K562 (cell line): ENCODE measurements around the gene COX6B2. TPM values are rescaled to one million over a fixed set of nuclear protein-coding genes. Genes with fewer than 3 reads are reported as not detected.

ENCODE experiments used
- CHD4 ChIP-seq: fragments of 200-600 bp; sonication (generic); IDR thresholded peaks from 3 replicates; pipeline ENCODE4 v1.6.1; 2012; ENCODE audit warnings: low read depth, mild to moderate bottlenecking, mixed read lengths, low read length, inconsistent platforms; ENCODE audit not compliant: insufficient read depth, insufficient replicate concordance, poor library complexity, severe bottlenecking
- CTBP1 ChIP-seq: fragments of 450-650 bp; IDR thresholded peaks from 2 replicates; pipeline ENCODE4 v1.6.1; 2016; ENCODE audit warnings: borderline replicate concordance
- EGR1 ChIP-seq: fragments of 450-650 bp; conservative IDR thresholded peaks from 2 replicates; pipeline ENCODE4 v1.6.1; 2017; ENCODE audit warnings: mild to moderate bottlenecking
- ETV5 ChIP-seq: sonication (generic); formaldehyde crosslinking; IDR thresholded peaks from 2 replicates; pipeline ENCODE4 v1.4.0; 2020; ENCODE audit warnings: low read depth, mild to moderate bottlenecking, missing genetic modification reagents
- FOXK2 ChIP-seq, 2 experiments: fragments of 450-650 bp; IDR thresholded peaks in 1 of 2; conservative IDR thresholded peaks in 1 of 2; 2 replicates each; pipeline ENCODE4 v1.6.1; 2016; ENCODE audit warnings: low read depth in 2 of 2, mild to moderate bottlenecking in 1 of 2
- HEY1 ChIP-seq: fragments of 250-450 bp; sonication (Bioruptor Pico); IDR thresholded peaks from 2 replicates; pipeline ENCODE4 v1.5.0; 2020; ENCODE audit warnings: mild to moderate bottlenecking, moderate library complexity, borderline replicate concordance
- KLF13 ChIP-seq: fragments of 450-650 bp; IDR thresholded peaks from 2 replicates; pipeline ENCODE4 v1.6.1; 2016; ENCODE audit warnings: missing genetic modification characterization, low read depth, mild to moderate bottlenecking, missing compliant biosample characterization, moderate library complexity, borderline replicate concordance
- POLR2G ChIP-seq: fragments of 200-400 bp; formaldehyde crosslinking; IDR thresholded peaks from 2 replicates; pipeline ENCODE4 v1.6.1; 2017; ENCODE audit warnings: low read depth, mild to moderate bottlenecking, antibody characterized with exemption, low read length, moderate library complexity
- RFX1 ChIP-seq: fragments of 450-650 bp; IDR thresholded peaks from 2 replicates; pipeline ENCODE4 v1.6.1; 2016; ENCODE audit warnings: mild to moderate bottlenecking, moderate library complexity
- ZKSCAN8 ChIP-seq: fragments of 200-800 bp; sonication (Bioruptor generic); IDR thresholded peaks from 2 replicates; pipeline ENCODE4 v1.6.1; 2016; ENCODE audit warnings: missing genetic modification characterization, missing compliant biosample characterization
- ZNF274 ChIP-seq: IDR thresholded peaks from 2 replicates; pipeline ENCODE4 v1.6.1; 2011; ENCODE audit warnings: low read depth, mild to moderate bottlenecking, low read length, moderate library complexity, borderline replicate concordance
- ZNF311 ChIP-seq: fragments of 250-450 bp; sonication (Bioruptor Pico); IDR thresholded peaks from 2 replicates; pipeline ENCODE4 v1.4.0; 2020; ENCODE audit warnings: mild to moderate bottlenecking, moderate library complexity
- ZNF79 ChIP-seq: fragments of 250-450 bp; sonication (Bioruptor Pico); IDR thresholded peaks from 2 replicates; pipeline ENCODE4 v1.4.0; 2020; ENCODE audit warnings: low read depth, mild to moderate bottlenecking, moderate library complexity
- polyA plus RNA-seq, 8 experiments: library from polyadenylated mRNA; depleted of rRNA in 4 of 8; stranded (reverse) in 5 of 8; unstranded in 3 of 8; fragments of >200 nt; fragmentation: Nextera tagmentation in 2 of 8; fragmentation: Illumina TruSeq in 1 of 8; extraction: Ambion mirVana in 2 of 8; extraction: Trizol in 1 of 8; gene quantifications; 2 replicates each; pipeline versions ENCODE4 v1.2.1 to v1.2.3, GENCODE V29; 2011 to 2014; ENCODE audit warnings: inconsistent platforms in 1 of 8, missing spikeins in 1 of 8
- total RNA-seq, 7 experiments: library from RNA; depleted of rRNA in 6 of 7; stranded (reverse); fragments of >200 nt in 6 of 7; fragmentation: Illumina TruSeq in 2 of 7; extraction: Trizol in 2 of 7; gene quantifications; 2 replicates each; pipeline versions ENCODE4 v1.2.1 to v1.2.3, GENCODE V29; 2011 to 2021; ENCODE audit warnings: low replicate concordance in 1 of 7
- TF ChIP-seq, protein P1 (sequence below): fragments of 250-450 bp; sonication (Bioruptor Pico); IDR thresholded peaks from 2 replicates; pipeline ENCODE4 v1.8.0; 2021; ENCODE audit warnings: borderline replicate concordance, mild to moderate bottlenecking, moderate library complexity; ENCODE audit not compliant: poor library complexity, severe bottlenecking
- TF ChIP-seq, protein P2 (sequence below): sonication (generic); formaldehyde crosslinking; IDR thresholded peaks from 2 replicates; pipeline ENCODE4 v1.8.1; 2023; ENCODE audit warnings: mild to moderate bottlenecking, missing genetic modification reagents
- TF ChIP-seq, protein P3 (sequence below): fragments of 250-450 bp; sonication (Bioruptor Pico); IDR thresholded peaks from 2 replicates; pipeline ENCODE4 v1.8.0; 2022; ENCODE audit warnings: moderate library complexity, mild to moderate bottlenecking, inconsistent platforms

COX6B2 gene
- total and polyA plus RNA-seq, 9 of the 15 experiments (the other 6 are each of a cell fraction or from before 2014, with no cell fraction given), result 0.40 to 2.5 (median 0.83) TPM

DNA sequence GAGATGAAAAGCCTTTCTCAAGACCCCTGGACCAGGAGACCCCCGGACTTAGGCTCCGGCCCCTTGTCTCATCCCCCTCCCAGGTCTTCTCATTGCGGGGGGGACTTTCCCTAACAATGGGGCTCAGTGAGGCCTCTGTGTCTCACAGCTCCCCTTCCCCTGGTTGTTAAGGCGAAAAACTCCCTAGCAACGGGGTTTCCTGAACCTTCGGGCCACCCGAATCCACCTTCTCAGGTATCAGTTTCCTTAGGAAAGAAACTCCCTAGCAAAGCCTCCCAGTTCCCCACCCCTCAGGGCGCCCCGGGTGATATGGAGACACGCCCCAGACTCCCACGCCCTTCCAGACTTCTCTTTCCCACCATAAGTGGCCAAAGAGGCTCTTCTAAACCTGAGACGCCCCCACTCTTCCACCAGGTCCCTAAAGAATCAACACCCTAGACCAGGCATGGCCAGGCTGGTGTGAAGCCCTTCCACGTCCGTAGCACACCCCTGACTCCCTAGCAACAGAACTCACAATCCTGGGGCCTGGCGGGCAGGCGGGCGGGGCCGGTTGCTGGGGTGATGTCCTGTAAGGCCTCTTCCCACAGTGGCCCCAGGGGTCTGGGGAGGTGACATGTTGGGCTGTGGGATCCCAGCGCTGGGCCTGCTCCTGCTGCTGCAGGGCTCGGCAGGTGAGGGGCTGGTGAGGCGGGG, 21.9 kb upstream of the COX6B2 start, which contains the start of gene TMEM190 (continued):
- TF ChIP-seq RFX1 (peak; percentile 75), KLF13 (no peak), CTBP1 (no peak), ZNF311 (CRISPR knock-in tag) (no peak), FOXK2 (conservative IDR thresholded peaks at IDR 0.05 in 1 of 2, IDR thresholded peaks at IDR 0.05 in 1 of 2; ENCODE audit: low read depth in 2 of 2) (no peak), POLR2G (peak; percentile 63), HEY1 (no peak), ZNF274 (no peak), ETV5 (CRISPR knock-in tag) (no peak), ZKSCAN8 (CRISPR knock-in tag) (no peak), CHD4 (no peak), EGR1 (peak; percentile 68), ZNF79 (CRISPR knock-in tag) (no peak)
- TF ChIP-seq, protein P1, sequence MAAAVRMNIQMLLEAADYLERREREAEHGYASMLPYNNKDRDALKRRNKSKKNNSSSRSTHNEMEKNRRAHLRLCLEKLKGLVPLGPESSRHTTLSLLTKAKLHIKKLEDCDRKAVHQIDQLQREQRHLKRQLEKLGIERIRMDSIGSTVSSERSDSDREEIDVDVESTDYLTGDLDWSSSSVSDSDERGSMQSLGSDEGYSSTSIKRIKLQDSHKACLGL (CRISPR knock-in tag), result no peak
- TF ChIP-seq, protein P2, sequence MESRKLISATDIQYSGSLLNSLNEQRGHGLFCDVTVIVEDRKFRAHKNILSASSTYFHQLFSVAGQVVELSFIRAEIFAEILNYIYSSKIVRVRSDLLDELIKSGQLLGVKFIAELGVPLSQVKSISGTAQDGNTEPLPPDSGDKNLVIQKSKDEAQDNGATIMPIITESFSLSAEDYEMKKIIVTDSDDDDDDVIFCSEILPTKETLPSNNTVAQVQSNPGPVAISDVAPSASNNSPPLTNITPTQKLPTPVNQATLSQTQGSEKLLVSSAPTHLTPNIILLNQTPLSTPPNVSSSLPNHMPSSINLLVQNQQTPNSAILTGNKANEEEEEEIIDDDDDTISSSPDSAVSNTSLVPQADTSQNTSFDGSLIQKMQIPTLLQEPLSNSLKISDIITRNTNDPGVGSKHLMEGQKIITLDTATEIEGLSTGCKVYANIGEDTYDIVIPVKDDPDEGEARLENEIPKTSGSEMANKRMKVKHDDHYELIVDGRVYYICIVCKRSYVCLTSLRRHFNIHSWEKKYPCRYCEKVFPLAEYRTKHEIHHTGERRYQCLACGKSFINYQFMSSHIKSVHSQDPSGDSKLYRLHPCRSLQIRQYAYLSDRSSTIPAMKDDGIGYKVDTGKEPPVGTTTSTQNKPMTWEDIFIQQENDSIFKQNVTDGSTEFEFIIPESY (CRISPR knock-in tag), result 0 out of 2 replicates have a peak, but pooled peaks have one; percentile 33
- TF ChIP-seq, protein P3, sequence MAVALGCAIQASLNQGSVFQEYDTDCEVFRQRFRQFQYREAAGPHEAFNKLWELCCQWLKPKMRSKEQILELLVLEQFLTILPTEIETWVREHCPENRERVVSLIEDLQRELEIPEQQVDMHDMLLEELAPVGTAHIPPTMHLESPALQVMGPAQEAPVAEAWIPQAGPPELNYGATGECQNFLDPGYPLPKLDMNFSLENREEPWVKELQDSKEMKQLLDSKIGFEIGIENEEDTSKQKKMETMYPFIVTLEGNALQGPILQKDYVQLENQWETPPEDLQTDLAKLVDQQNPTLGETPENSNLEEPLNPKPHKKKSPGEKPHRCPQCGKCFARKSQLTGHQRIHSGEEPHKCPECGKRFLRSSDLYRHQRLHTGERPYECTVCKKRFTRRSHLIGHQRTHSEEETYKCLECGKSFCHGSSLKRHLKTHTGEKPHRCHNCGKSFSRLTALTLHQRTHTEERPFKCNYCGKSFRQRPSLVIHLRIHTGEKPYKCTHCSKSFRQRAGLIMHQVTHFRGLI (CRISPR knock-in tag), result no peak
